MM.1S (cell line): Measurements from ENCODE around the gene S100A6.

Experiments
- DNase-seq: peaks from one replicate; pipeline ENCODE4 v3.0.0-alpha.2; 2015
- H2AFZ ChIP-seq: fragments of 300-600 bp; sonication (generic); 2 replicates; pipeline ENCODE4 v1.6.0; 2016; ENCODE audit warnings: antibody characterized with exemption, low read length
- H3F3A ChIP-seq: fragments of 300-600 bp; sonication (generic); 2 replicates; pipeline ENCODE4 v1.6.1; 2016; ENCODE audit warnings: mild to moderate bottlenecking, antibody characterized with exemption, low read length, moderate library complexity, mixed read lengths; ENCODE audit not compliant: insufficient read depth
- H3K27ac ChIP-seq: fragments of 300-600 bp; sonication (generic); 2 replicates; pipeline ENCODE4 v1.5.1; 2016; ENCODE audit warnings: mild to moderate bottlenecking, low read length
- H3K27me3 ChIP-seq: fragments of 300-600 bp; sonication (generic); replicated peaks from 2 replicates; pipeline ENCODE4 v1.6.0; 2016; ENCODE audit warnings: low read length; ENCODE audit not compliant: insufficient read depth
- H3K36me3 ChIP-seq: fragments of 300-600 bp; sonication (generic); replicated peaks from 2 replicates; pipeline ENCODE4 v1.6.1; 2016; ENCODE audit warnings: mild to moderate bottlenecking, low read length, mixed read lengths; ENCODE audit not compliant: insufficient read depth
- H3K4me1 ChIP-seq: fragments of 300-600 bp; sonication (generic); 2 replicates; pipeline ENCODE4 v1.6.1; 2016; ENCODE audit warnings: low read length, mixed read lengths
- H3K4me2 ChIP-seq: fragments of 300-600 bp; sonication (generic); 2 replicates; pipeline ENCODE4 v1.6.0; 2016; ENCODE audit warnings: low read depth, low read length
- H3K4me3 ChIP-seq: fragments of 300-600 bp; sonication (generic); 2 replicates; pipeline ENCODE4 v1.5.1; 2016; ENCODE audit warnings: low read length, mixed read lengths
- H3K79me2 ChIP-seq: fragments of 300-600 bp; sonication (generic); 2 replicates; pipeline ENCODE4 v1.6.1; 2016; ENCODE audit warnings: mixed run types, low read length, mixed read lengths
- H3K9ac ChIP-seq: fragments of 300-600 bp; sonication (generic); 2 replicates; pipeline ENCODE4 v1.6.1; 2016; ENCODE audit warnings: low read length, mixed read lengths
- H3K9me2 ChIP-seq: fragments of 300-600 bp; sonication (generic); replicated peaks from 2 replicates; pipeline ENCODE4 v1.6.1; 2016; ENCODE audit warnings: mild to moderate bottlenecking, low read length, mixed read lengths; ENCODE audit not compliant: insufficient read depth
- H3K9me3 ChIP-seq: fragments of 300-600 bp; sonication (generic); replicated peaks from 2 replicates; pipeline ENCODE4 v1.6.1; 2016; ENCODE audit warnings: mild to moderate bottlenecking, low read length, mixed read lengths; ENCODE audit not compliant: insufficient read depth
- H4K20me1 ChIP-seq: fragments of 300-600 bp; sonication (generic); 2 replicates; pipeline ENCODE4 v1.6.1; 2016; ENCODE audit warnings: mild to moderate bottlenecking, low read length, moderate library complexity, mixed read lengths; ENCODE audit not compliant: insufficient read depth
- CTCF ChIP-seq: fragments of 300-600 bp; sonication (generic); IDR thresholded peaks from 2 replicates; pipeline ENCODE4 v1.5.1; 2016; ENCODE audit warnings: antibody characterized with exemption, low read length, mixed read lengths
- EZH2 ChIP-seq: fragments of 300-600 bp; sonication (generic); optimal IDR thresholded peaks from 2 replicates; pipeline ENCODE3; 2017; ENCODE audit warnings: low read depth, mild to moderate bottlenecking, antibody characterized with exemption, low read length, mixed read lengths
- EZH2phosphoT487 ChIP-seq: fragments of 300-600 bp; sonication (generic); IDR thresholded peaks from 2 replicates; pipeline ENCODE4 v1.6.1; 2018; ENCODE audit warnings: antibody characterized with exemption, low read length

Gene S100A6

GRCh38 chr1:153509036-153509435 is 26.8 kb downstream of the S100A6 start:
- H3K9me3 ChIP-seq, result no peaks in the 10 kb centered on the region

GRCh38 chr1:153507926-153508583 is 27.7 kb downstream of the S100A6 start:
- Histone ChIP-seq H3K4me2 (no peak overlapping the region), H4K20me1 (no peaks in the 10 kb centered on the region), H3K27me3 (no peaks in the 10 kb centered on the region), H3K79me2 (no peaks in the 10 kb centered on the region), H3K4me1 (peaks cover 3% of the 10 kb centered on the region; the same call in 1 of the 2 replicates), H3K9me3 (no peaks in the 10 kb centered on the region), H3K27ac (no peak overlapping the region), H2AFZ (no peak overlapping the region), H3K36me3 (no peaks in the 10 kb centered on the region), H3K4me3 (no peak overlapping the region), H3F3A (peaks cover 3% of the 10 kb centered on the region; the same call in 1 of the 2 replicates), H3K9me2 (no peaks in the 10 kb centered on the region), H3K9ac (no peak overlapping the region)
- DNase-seq, result no peak
- TF ChIP-seq CTCF, result no peak
- no peak for TF ChIP-seq EZH2

More at GRCh38 chr1:153509036-153509435, 26.8 kb downstream of the S100A6 start:
- Histone ChIP-seq H3K4me2 (no peak overlapping the region), H3K4me3 (no peak overlapping the region), H3K27ac (no peak overlapping the region), H2AFZ (no peak overlapping the region), H3F3A (peaks cover 3% of the 10 kb centered on the region; the same call in 1 of the 2 replicates), H4K20me1 (no peaks in the 10 kb centered on the region), H3K79me2 (no peaks in the 10 kb centered on the region), H3K36me3 (no peaks in the 10 kb centered on the region), H3K9me2 (no peaks in the 10 kb centered on the region), H3K9ac (no peak overlapping the region), H3K27me3 (no peaks in the 10 kb centered on the region), H3K4me1 (peaks cover 3% of the 10 kb centered on the region; the same call in 1 of the 2 replicates)
- DNase-seq, result no peak
- TF ChIP-seq EZH2 (no peak), EZH2phosphoT487 (no peak), CTCF (no peak)

GRCh38 chr1:153506831-153507413 is 28.9 kb downstream of the S100A6 start:
- Histone ChIP-seq H3K36me3 (no peaks in the 10 kb centered on the region), H3K4me1 (peaks cover 3% of the 10 kb centered on the region; the same call in 1 of the 2 replicates), H3K4me3 (no peak overlapping the region), H3K27ac (no peak overlapping the region), H3K4me2 (no peak overlapping the region), H4K20me1 (no peaks in the 10 kb centered on the region), H3K9me3 (no peaks in the 10 kb centered on the region), H2AFZ (no peak overlapping the region), H3F3A (peaks cover 3% of the 10 kb centered on the region; the same call in 1 of the 2 replicates), H3K9me2 (no peaks in the 10 kb centered on the region), H3K79me2 (no peaks in the 10 kb centered on the region), H3K27me3 (no peaks in the 10 kb centered on the region), H3K9ac (no peak overlapping the region)
- TF ChIP-seq EZH2phosphoT487 (no peak), EZH2 (no peak), CTCF (no peak)
- DNase-seq, result no peak
